ENCODE measurements around the gene CDV3. TPM values are rescaled to one million over a fixed set of nuclear protein-coding genes. Genes with fewer than 3 reads are reported as not detected.

CDV3 gene
- total RNA-seq, 1 donor from 2014 or later, result 271 TPM

DNA sequence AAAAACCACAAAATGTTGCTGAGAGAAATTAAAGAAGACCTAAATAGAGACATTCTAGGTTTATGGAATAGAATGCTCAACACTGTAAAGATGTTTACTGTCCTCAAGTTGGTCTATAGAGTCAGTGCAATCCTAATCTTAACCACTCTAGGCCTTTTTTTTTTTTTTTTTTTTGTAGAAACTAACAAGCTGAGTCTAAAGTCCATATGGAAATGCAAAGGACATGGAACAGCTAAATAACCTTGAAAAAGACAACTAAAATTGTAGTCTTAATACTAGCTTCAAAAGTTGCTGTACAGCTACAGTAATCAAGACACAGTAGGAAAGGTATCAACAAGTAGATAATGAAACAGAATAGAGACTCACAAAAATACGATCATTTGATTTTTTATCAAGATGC, 32.9 kb downstream of the CDV3 start:
- DNase-seq (ENCODE audit: low read depth, low spot score), result no peak

DNA sequence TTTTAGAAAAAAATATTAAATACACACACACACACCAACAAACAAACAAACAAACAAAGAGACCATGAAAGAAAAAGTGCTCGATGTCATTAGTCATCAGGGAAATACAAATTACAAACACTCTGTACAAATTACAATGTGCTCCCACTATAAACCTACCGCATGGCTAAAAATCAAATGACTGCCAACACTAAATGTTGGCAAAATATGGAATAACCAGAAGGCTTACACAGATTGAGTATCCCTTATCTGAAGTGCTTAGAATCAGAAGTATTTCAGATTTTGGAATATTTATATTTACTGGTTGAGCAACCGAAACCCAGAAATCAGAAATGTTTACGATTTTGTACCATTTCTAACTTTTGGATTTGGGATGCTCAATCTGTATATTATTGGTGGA, 33.4 kb downstream of the CDV3 start:
- DNase-seq (ENCODE audit: low read depth, low spot score), result no peak

DNA sequence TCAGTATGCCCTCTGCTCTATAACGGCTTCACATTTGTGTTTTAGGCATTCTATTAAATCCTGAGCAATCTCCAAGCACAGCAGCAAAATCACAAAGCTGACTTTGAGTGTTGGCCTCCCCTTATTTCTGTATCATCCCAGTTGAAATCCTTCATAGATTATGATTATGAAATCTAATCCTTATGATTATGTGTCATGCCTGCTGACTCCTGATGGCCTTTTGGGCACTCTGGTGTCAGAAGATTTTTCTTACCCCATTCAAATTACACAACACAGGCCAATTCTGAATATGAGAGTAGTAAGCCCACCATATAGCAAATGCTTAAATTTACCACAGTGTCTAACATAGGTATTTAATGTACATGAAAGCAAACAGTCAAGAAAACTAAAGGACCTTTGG, 34.3 kb downstream of the CDV3 start:
- no peak for DNase-seq (ENCODE audit: low read depth, low spot score)

DNA sequence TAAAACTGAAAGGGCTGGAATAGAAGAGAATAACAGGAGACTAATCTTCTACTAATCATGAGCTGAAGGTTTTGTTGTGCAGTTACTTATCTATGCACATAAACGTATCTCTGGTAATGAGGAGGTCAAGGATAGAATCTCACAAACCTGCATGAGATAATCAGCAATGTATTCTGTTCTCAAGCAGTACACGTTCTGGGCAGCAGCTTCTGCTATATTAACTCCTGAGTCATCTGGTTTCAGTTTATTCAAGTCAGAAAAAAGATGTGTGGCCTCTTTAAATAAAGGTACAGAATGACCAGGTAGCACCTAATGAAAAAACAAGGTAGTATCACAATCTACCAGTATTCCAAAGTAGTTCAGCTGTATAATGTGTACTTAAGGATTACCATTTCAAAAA, 34.9 kb downstream of the CDV3 start:
- no peak for DNase-seq (ENCODE audit: low read depth, low spot score)

DNA sequence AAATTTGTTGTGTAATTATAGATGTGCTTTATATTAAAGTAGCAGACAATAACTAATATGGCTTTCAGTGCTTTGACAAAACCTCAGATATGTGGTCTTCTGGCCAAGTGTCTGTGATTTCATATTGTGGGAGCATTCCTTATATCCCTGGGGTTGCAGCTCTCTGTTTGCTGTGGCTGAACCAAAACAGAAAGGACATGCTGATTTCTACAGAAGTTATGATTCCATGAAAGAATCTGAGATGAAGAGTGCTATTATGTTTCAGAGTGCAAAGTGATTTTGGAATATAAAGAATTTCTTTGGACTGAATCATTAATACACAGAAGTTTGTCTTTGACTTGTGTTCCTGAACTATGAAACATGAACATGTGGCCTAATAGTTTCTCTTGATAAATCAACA, 36.5 kb downstream of the CDV3 start:
- no peak for DNase-seq (ENCODE audit: low read depth, low spot score)

DNA sequence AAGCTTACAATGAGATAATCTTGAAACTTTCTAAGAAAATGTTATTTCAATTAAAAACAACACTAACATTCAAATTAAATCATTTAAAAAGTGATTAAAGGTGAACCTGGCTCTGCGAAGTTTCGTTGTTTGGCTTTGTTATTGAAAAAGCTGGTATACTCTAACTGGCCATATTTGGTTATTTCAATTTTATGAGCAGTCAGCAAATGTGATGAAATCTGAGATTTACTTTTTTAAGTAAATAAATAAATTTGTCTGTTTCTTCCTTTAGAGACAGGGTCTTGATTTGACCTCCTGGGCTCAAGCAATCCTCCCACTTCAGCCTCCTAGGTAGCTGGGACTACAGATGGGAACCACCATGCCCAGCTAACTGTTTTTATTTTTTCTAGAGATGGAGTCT, 38.0 kb downstream of the CDV3 start:
- no peak for DNase-seq (ENCODE audit: low read depth, low spot score)

DNA sequence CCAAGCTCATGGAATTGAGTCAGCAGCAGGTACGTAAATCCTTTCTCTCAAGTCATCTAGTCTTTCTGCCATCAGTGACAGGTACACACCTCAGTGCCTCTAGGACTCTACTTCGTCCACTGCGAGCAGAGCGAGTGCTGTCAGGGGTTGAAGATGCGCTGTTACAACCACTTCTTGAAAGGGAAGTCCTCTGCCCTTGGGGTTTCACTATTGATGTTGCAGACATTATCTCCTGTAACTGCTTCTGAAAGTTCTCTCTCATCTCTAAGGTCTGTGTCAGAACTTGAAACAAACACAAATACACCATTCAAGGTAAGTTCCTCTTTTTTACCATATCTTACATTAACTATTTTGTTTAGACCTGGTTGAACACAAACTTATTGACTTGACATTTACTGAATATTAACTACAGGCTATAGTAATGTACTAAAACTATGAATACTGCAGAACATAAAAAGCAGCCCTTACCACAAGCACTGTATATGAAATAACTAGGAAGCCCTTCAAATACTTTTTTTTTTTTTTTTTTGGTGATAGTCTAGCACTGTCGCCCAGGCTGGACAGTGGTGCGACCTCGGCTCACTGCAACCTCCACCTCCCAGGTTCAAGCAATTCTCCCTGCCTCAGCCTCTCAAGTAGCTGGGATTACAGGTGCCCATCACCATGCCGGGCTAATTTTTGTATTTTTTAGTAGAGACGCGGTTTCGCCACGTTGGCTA, 46.7 kb downstream of the CDV3 start:
- DNase-seq (ENCODE audit: low read depth, low spot score), result no peak

DNA sequence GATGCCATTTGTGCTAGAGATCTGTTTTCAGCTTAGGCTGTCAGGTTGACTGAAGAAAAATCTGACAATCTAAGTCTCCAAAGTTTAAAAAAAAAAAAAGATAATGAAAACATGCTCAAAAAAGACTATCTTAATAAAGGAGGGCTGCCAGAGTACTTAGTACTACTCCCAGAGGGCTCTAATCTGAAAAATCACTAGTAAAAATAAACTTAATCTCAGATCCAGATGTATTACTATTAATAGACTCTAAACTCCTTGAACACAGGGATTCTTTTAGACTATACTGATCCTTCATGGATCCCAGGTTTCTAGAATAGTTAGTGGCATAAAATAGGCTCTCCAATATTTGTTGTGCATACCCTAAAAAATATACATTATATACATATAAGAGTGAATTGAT, 54.3 kb downstream of the CDV3 start:
- no peak for DNase-seq (ENCODE audit: low read depth, low spot score)

DNA sequence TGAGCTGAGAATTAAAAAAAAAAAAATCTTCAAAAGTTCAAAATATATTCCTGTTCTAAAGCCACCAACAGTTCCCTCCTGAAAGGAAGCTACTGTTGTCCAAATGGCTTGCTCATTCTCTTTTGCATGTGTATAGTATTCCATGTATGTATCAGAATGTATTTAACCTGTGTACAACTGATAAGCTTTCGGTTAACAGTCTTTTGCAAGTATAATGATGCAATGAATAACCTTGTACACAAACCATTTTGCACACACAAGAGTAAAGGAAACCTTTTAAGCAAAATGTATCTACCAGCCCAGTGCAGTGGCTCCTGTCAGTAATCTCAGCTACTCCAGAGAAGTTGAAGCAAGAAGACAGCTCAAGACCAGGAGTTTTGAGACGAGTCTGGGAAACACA, 55.7 kb downstream of the CDV3 start:
- no peak for DNase-seq (ENCODE audit: low read depth, low spot score)

DNA sequence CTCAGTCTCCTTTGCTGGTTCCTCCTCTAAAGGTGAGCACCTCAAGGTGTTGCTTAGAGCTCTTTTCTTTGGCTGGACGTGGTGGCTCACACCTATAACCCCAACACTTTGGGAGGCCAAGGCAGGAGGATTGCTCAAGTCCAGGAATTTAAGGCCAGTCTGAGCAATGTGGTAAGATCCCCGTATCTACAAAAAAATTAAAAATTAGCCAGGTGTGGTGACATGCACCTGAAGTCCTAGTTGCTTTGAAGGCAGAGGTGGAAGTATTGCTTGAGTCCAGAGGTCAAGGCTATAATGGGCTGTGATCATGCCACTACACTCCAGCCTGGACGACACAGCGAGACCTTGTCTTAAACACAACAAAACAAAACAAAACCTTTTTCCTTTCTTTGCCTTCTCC, 60.0 kb downstream of the CDV3 start:
- DNase-seq (ENCODE audit: low read depth, low spot score), result no peak

Other genes with a start within 250 kb of the CDV3 start
- gene BFSP2, start 173.6 kb upstream of the CDV3 start, total RNA-seq, result not detected in 2 replicates
- gene TOPBP1, start 88.3 kb downstream of the CDV3 start, total RNA-seq, result 31.7 and 43.4 TPM in 2 replicates
- 0.07 and 0.18 TPM in 2 replicates for gene TF, start 172.7 kb downstream of the CDV3 start, total RNA-seq
- gene SRPRB, start 232.1 kb downstream of the CDV3 start, total RNA-seq, result 70.0 and 151 TPM in 2 replicates